Endothelial cell (in vitro differentiated cells): ENCODE results near the gene SAMD11. TPM values are rescaled to one million over a fixed set of nuclear protein-coding genes. Genes with fewer than 3 reads are reported as not detected.

Experiments used
- DNase-seq: peaks from one replicate; pipeline ENCODE4 v3.0.0; 2021; ENCODE audit warnings: low spot score
- H3K27ac Mint-ChIP-seq: one replicate; pipeline ENCODE4 v1.8.0; 2021; ENCODE audit warnings: mixed read lengths, inconsistent platforms; ENCODE audit not compliant: unreplicated experiment
- H3K27me3 Mint-ChIP-seq: one replicate; pipeline ENCODE4 v1.8.0; 2021; ENCODE audit warnings: mild to moderate bottlenecking, moderate library complexity, mixed read lengths, inconsistent platforms; ENCODE audit not compliant: unreplicated experiment
- H3K36me3 Mint-ChIP-seq: one replicate; pipeline ENCODE4 v1.8.0; 2021; ENCODE audit warnings: mild to moderate bottlenecking, low read depth, mixed read lengths, inconsistent platforms; ENCODE audit not compliant: unreplicated experiment
- H3K4me1 Mint-ChIP-seq: one replicate; pipeline ENCODE4 v1.8.0; 2021; ENCODE audit warnings: mild to moderate bottlenecking, mixed read lengths, inconsistent platforms; ENCODE audit not compliant: unreplicated experiment
- H3K4me3 Mint-ChIP-seq: one replicate; pipeline ENCODE4 v1.8.0; 2021; ENCODE audit warnings: mild to moderate bottlenecking, mixed read lengths, inconsistent platforms; ENCODE audit not compliant: unreplicated experiment
- H3K9me3 Mint-ChIP-seq: one replicate; pipeline ENCODE4 v1.8.0; 2021; ENCODE audit warnings: mixed read lengths, inconsistent platforms; ENCODE audit not compliant: unreplicated experiment
- CTCF ChIP-seq: fragments of 200-600 bp; sonication (generic); IDR thresholded peaks from one replicate; pipeline ENCODE4 v1.5.0; 2021; ENCODE audit warnings: antibody characterized with exemption; ENCODE audit not compliant: unreplicated experiment
- total RNA-seq: library from RNA; stranded (reverse); fragmentation: NEBNext Ultra II Directional; extraction: Animal tissue kit (Norgen Biotek cat#: 25700); gene quantifications from one replicate; pipeline ENCODE4 v1.2.1, GENCODE V29; 2021; ENCODE audit not compliant: unreplicated experiment

The SAMD11 gene
- total RNA-seq, 1 donor from 2014 or later = not detected

GRCh38 chr1:978069-978834 is 54.5 kb downstream of the SAMD11 start:
- Mint-ChIP-seq H3K27me3 (peaks cover 23% of the 10 kb centered on the region), H3K4me1 (peaks cover 3% of the 10 kb centered on the region), H3K4me3 (peak overlapping the region; percentile 51), H3K9me3 (no peaks in the 10 kb centered on the region), H3K36me3 (peaks cover 5% of the 10 kb centered on the region), H3K27ac (no peak overlapping the region)
- no peak for TF ChIP-seq CTCF
- no peak for DNase-seq

GRCh38 chr1:978835-979743 is 55.4 kb downstream of the SAMD11 start:
- Mint-ChIP-seq H3K4me3 (no peak overlapping the region), H3K27ac (no peak overlapping the region), H3K4me1 (peaks cover 3% of the 10 kb centered on the region), H3K27me3 (peaks cover 21% of the 10 kb centered on the region), H3K9me3 (no peaks in the 10 kb centered on the region), H3K36me3 (peaks cover 7% of the 10 kb centered on the region)
- TF ChIP-seq CTCF = no peak
- DNase-seq = no peak

GRCh38 chr1:979744-980072 is 56.0 kb downstream of the SAMD11 start:
- DNase-seq = no peak
- H3K9me3 Mint-ChIP-seq = no peaks in the 10 kb centered on the region
- peaks cover 7% of the 10 kb centered on the region for H3K36me3 Mint-ChIP-seq
- H3K4me1 Mint-ChIP-seq = peaks cover 3% of the 10 kb centered on the region
- H3K27ac Mint-ChIP-seq = no peak overlapping the region
- no peak for TF ChIP-seq CTCF
- H3K4me3 Mint-ChIP-seq = no peak overlapping the region
- peaks cover 20% of the 10 kb centered on the region for H3K27me3 Mint-ChIP-seq

DNA sequence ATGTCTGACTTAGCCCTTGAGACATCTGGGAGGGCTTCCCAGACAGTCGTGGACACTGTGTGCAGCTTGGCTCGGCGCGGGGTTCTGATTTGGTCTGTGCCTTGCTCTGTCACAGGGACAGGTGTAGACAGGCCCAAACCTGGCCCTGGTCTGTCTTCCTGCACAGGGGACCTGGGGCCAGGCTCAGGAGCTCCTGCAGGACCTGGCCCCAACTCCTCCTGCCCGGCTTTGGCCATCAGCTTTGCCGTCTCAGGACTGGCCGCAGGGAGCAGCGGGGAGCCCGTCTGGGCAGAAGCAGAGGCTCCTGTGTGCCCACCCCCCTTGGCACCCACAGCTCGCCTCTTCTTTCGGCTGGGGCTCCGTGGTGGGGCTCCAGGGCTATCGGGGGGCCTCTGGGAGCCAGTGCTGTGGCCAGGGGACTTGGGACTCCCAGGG is 56.4 kb downstream of the SAMD11 start:
- peaks cover 7% of the 10 kb centered on the region for H3K36me3 Mint-ChIP-seq
- no peak overlapping the region for H3K4me3 Mint-ChIP-seq
- no peak for DNase-seq
- TF ChIP-seq CTCF = no peak
- H3K9me3 Mint-ChIP-seq = no peaks in the 10 kb centered on the region
- peaks cover 17% of the 10 kb centered on the region for H3K27me3 Mint-ChIP-seq
- H3K4me1 Mint-ChIP-seq = peaks cover 3% of the 10 kb centered on the region
- no peak overlapping the region for H3K27ac Mint-ChIP-seq
